K562 (cell line): ENCODE measurements around the gene TBX1. TPM values are rescaled to one million over a fixed set of nuclear protein-coding genes. Genes with fewer than 3 reads are reported as not detected.
A peak's percentile ranks its signal among the peaks of the same experiment; 100 is the strongest.

Experiments
- PTBP1 ChIP-seq: fragments of 200-400 bp; formaldehyde crosslinking; IDR thresholded peaks from 2 replicates; pipeline ENCODE4 v1.6.1; 2017; ENCODE audit warnings: low read depth, low read length
- TAF15 ChIP-seq: fragments of 200-400 bp; formaldehyde crosslinking; IDR thresholded peaks from 2 replicates; pipeline ENCODE4 v1.6.1; 2017; ENCODE audit warnings: mild to moderate bottlenecking, low read depth, low read length, moderate library complexity
- XRCC5 ChIP-seq: fragments of 200-400 bp; formaldehyde crosslinking; IDR thresholded peaks from 2 replicates; pipeline ENCODE4 v1.6.1; 2017; ENCODE audit warnings: low read depth, mild to moderate bottlenecking, low read length
- ZNF696 ChIP-seq: fragments of 250-450 bp; sonication (Bioruptor Pico); conservative IDR thresholded peaks from 2 replicates; pipeline ENCODE4 v1.4.0; 2020; ENCODE audit warnings: mild to moderate bottlenecking, moderate library complexity
- ZZZ3 ChIP-seq: fragments of 450-650 bp; IDR thresholded peaks from 2 replicates; pipeline ENCODE4 v1.6.1; 2016; ENCODE audit warnings: antibody characterized with exemption, mild to moderate bottlenecking, moderate library complexity
- polyA plus RNA-seq, 8 experiments: library from polyadenylated mRNA; depleted of rRNA in 4 of 8; stranded (reverse) in 5 of 8; unstranded in 3 of 8; fragments of >200 nt; fragmentation: Nextera tagmentation in 2 of 8; fragmentation: Illumina TruSeq in 1 of 8; extraction: Ambion mirVana in 2 of 8; extraction: Trizol in 1 of 8; gene quantifications; 2 replicates each; pipeline versions ENCODE4 v1.2.1 to v1.2.3, GENCODE V29; 2011 to 2014; ENCODE audit warnings: inconsistent platforms in 1 of 8, missing spikeins in 1 of 8
- total RNA-seq, 7 experiments: library from RNA; depleted of rRNA in 6 of 7; stranded (reverse); fragments of >200 nt in 6 of 7; fragmentation: Illumina TruSeq in 2 of 7; extraction: Trizol in 2 of 7; gene quantifications; 2 replicates each; pipeline versions ENCODE4 v1.2.1 to v1.2.3, GENCODE V29; 2011 to 2021; ENCODE audit warnings: low replicate concordance in 1 of 7
- TF ChIP-seq, protein P1 (sequence below): fragments of 250-450 bp; sonication (Bioruptor Pico); IDR thresholded peaks from 2 replicates; pipeline ENCODE4 v1.5.0; 2021; ENCODE audit warnings: mild to moderate bottlenecking, borderline replicate concordance
- TF ChIP-seq, protein P2 (sequence below): fragments of 250-450 bp; sonication (Bioruptor Pico); IDR thresholded peaks from 2 replicates; pipeline ENCODE4 v1.9.0; 2021; ENCODE audit warnings: mild to moderate bottlenecking, inconsistent platforms

TBX1 gene
- total and polyA plus RNA-seq, 9 of the 15 experiments (the other 6 are each of a cell fraction or from before 2014, with no cell fraction given): 0.07 to 35.0 (median 3.9) TPM

DNA sequence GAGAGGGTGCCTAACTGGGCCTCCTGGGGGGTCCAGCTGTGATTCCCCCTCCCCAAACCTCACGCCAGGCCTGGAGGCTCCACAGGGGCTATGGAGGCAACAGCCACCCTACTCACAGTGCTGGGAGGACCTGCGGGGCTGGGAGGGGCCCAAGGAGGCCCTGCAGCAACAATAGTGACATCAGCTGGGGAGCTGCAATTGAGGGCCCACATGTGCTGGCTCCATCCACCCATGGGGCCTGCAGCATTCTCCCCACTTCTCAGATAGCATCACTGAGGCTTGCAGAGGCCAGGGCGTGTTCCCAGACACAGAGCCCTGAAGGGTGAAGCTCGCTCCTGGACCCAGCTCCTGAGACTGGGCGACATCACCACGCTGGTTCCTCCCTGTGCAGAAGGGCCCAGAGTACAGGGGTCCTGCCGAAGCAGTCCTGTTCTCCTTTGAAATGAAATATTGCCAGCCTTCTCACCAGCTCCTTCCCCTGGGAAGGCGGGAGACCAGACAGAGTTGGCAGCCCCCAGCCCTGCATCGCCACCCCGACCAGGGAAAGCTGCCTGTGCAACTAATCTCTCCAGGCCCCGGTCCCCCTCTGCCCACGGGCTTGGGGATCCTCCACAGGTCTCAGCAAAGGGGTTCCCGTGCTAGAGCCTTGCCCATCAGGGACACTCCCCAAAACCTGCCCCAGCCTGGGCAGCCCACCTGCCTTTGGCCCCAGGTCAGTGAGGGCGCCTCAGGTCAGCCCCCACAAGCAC lies 8.9 kb upstream of the TBX1 start (continued):
- TF ChIP-seq XRCC5 (no peak), TAF15 (0 out of 2 replicates have a peak, but pooled peaks have one; percentile 68), PTBP1 (peak; percentile 71; the same call in 1 of the 2 replicates), ZZZ3 (no peak), ZNF696 (no peak)
- TF ChIP-seq, protein P1, sequence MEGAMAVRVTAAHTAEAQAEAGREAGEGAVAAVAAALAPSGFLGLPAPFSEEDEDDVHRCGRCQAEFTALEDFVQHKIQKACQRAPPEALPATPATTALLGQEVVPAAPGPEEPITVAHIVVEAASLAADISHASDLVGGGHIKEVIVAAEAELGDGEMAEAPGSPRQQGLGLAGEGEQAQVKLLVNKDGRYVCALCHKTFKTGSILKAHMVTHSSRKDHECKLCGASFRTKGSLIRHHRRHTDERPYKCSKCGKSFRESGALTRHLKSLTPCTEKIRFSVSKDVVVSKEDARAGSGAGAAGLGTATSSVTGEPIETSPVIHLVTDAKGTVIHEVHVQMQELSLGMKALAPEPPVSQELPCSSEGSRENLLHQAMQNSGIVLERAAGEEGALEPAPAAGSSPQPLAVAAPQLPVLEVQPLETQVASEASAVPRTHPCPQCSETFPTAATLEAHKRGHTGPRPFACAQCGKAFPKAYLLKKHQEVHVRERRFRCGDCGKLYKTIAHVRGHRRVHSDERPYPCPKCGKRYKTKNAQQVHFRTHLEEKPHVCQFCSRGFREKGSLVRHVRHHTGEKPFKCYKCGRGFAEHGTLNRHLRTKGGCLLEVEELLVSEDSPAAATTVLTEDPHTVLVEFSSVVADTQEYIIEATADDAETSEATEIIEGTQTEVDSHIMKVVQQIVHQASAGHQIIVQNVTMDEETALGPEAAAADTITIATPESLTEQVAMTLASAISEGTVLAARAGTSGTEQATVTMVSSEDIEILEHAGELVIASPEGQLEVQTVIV (CRISPR knock-in tag): no peak
- TF ChIP-seq, protein P2, sequence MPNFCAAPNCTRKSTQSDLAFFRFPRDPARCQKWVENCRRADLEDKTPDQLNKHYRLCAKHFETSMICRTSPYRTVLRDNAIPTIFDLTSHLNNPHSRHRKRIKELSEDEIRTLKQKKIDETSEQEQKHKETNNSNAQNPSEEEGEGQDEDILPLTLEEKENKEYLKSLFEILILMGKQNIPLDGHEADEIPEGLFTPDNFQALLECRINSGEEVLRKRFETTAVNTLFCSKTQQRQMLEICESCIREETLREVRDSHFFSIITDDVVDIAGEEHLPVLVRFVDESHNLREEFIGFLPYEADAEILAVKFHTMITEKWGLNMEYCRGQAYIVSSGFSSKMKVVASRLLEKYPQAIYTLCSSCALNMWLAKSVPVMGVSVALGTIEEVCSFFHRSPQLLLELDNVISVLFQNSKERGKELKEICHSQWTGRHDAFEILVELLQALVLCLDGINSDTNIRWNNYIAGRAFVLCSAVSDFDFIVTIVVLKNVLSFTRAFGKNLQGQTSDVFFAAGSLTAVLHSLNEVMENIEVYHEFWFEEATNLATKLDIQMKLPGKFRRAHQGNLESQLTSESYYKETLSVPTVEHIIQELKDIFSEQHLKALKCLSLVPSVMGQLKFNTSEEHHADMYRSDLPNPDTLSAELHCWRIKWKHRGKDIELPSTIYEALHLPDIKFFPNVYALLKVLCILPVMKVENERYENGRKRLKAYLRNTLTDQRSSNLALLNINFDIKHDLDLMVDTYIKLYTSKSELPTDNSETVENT: 0 out of 2 replicates have a peak, but pooled peaks have one; percentile 52
- TF ChIP-seq, all 486 proteins: peak for 15
